Stimulated activated CD4-positive, alpha-beta T cell treated with anti-CD3 and anti-CD28 coated beads, Interleukin-1b, Interleukin-23, amount 100 ng/mL, for 48 hours (primary cell): ENCODE data around the gene MICA.
"Not testable (repeated sequence)": the region's sequence is repeated elsewhere in the genome, so short reads cannot be mapped to it uniquely, and the experiment has no call there.

Source experiments
- DNase-seq: peaks from one replicate; pipeline ENCODE4 v3.0.0-alpha.2; 2020

The MICA gene

DNA sequence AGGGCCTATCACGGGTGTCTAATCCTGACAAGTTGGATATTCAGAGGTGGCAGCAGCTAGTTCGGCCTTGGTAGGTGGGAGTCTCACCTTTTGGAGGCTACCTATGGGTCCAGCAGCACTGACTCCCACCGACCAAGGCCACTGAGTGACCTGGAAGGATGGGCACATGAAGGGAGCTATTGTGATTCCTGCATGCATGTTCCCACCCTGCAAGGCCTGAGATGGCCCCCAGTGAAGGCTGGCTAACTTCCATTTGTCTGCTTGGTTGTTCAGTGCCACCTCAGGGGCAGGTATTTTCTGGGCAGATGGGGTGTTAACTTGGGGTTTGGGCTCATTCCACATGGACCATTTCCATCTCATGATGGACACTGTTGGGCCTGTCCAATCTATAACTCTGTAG lies 18.4 kb upstream of the MICA start:
- no peak for DNase-seq

DNA sequence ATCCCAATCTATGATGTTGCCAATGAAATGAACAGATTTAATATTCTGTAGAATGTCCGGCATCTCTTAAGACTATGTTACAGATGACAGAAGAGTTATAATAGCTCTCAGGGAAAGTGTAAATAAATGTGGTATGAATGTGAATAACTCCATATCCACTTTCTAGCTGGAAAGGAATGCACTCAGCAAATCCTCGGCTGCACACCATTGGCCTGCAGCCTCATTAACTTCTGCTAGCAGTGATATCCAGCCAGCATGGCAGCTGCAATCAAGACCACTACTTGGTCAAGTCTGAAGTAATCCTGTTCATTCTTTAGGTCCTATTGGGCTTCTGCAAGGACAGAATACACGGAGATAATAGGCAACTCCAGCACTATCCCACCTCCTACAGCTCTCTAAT lies 17.3 kb upstream of the MICA start:
- no peak for DNase-seq

- DNase-seq, result no peak
Measured at GRCh38 chr6:31386977-31387376, 16.4 kb upstream of the MICA start.

GRCh38 chr6:31388916-31389801 lies 14.2 kb upstream of the MICA start:
- not testable (repeated sequence) for DNase-seq

DNA sequence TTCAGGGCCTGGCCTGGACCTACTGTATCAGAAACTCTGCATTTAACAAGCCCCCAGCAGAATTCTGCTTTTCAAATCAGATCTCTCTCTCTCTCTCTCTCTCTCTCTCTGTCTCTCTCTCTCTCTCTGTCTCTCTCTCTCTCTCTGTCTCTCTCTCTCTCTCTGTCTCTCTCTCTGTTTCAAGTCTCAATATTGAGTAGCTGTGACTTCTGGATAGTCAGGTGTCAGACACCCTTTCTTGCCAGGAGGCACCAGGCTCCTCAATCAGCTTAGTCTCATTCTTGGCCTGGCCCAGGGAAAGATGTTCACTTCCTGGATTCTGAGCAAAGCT lies 13.6 kb upstream of the MICA start:
- not testable (repeated sequence) for DNase-seq

DNA sequence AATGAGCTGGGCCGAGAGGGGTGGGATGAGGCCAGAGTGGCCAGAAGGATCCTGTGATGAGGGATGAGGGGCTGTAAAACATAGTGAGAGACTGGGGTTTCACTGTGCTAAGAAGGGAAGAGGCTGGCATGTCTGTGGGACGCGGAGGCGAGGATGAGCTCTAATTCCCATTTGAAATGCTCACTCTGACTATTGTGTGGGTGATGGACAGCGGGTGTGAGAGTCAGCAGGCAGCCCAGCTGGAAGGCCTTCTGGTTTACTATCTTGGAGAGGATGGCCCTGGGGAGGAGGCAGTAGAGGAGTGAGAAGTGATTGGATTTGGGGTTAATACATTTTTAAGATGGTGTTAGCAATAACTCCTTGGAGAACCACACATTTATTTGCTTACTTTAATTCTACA lies 9.5 kb upstream of the MICA start:
- DNase-seq, result no peak

GRCh38 chr6:31394381-31394780 lies 9.0 kb upstream of the MICA start:
- no peak for DNase-seq

GRCh38 chr6:31395832-31396231 lies 7.6 kb upstream of the MICA start:
- no peak for DNase-seq

- peak; percentile 86 for DNase-seq
Measured at GRCh38 chr6:31396422-31397152, 6.8 kb upstream of the MICA start.

GRCh38 chr6:31397153-31397499 lies 6.3 kb upstream of the MICA start:
- DNase-seq, result not testable (repeated sequence)

GRCh38 chr6:31397901-31398525 lies 5.4 kb upstream of the MICA start:
- DNase-seq, result no peak

DNA sequence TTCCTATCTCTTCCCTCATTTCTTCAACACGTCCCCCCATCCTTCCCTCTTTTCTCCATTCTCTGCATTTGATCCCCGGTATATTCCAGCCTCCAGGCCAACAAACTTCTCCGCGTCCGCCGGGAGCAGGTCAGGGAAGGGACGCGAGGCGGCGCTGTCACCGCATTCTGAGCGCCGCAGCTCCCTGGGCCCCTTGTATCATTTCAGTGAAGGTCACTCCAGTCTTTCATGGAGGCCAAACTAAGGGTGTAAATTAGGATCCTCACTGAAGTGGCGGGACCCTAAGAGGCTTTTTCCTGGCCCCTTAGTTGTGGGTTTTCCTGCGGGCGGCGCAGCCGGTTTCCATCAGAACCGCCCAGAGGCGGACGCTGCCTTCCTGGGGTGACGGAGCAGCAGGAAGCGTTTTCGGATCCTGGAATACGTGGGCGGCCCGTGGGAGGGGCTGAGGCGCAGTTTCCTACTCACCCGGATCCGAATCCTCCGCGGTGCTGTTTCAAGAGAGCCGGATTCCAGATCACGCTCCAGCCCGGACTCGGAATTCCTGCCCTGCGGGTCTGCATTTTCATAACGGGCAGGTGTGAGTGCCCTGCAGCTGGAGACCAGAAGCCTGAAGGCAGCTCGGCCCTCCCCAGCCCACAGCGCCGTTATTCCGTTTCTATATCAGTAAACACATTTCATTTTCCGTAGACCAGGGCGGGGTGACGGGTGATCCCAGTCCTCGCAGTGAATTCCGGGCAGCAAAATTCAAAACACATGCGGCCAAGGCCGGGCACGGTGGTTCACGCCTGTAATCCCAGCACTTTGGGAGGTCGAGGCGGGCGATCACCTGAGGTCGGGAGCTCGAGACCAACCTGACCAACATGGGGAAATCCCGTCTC lies 3.6 kb upstream of the MICA start:
- peak; percentile 53 for DNase-seq

DNA sequence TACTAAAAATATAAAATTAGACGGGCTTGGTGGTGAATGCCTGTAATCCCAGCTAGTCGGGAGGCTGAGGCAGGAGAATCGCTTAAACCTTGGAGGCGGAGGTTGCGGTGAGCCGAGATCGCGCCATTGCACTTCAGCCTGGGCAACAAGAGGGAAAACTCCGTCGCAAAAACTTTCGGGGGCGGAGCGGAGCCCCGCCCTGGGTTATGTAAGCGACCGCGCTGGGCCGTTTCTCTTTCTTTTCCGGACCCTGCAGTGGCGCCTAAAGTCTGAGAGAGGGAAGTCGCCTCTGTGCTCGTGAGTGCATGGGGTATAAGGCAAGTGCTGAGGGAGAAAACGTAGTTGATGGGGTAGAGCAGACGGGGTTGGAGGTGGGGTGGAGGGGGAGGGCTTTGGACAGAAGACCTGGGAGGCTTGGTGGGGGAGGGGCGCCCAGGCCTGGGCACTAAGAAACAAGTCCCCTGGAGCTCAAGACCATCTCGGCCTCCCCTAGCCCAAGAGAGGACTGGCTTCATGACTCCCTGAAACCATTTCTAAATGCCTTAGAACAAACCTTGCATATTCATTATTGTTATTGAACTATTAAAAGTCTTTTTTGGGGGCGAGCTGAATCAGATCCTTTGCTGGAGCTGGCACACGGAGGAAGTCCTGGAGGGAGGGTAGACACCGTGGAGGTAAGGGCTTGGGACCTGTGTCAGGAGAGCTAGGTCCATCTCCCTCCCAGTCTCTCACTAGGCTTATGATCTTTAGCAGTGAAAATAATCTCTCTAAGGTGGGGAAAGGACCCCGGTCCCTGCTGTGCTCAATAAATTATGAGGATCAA lies 2.7 kb upstream of the MICA start:
- peak; percentile 60 for DNase-seq

GRCh38 chr6:31401403-31401802 lies 2.0 kb upstream of the MICA start:
- no peak for DNase-seq

DNA sequence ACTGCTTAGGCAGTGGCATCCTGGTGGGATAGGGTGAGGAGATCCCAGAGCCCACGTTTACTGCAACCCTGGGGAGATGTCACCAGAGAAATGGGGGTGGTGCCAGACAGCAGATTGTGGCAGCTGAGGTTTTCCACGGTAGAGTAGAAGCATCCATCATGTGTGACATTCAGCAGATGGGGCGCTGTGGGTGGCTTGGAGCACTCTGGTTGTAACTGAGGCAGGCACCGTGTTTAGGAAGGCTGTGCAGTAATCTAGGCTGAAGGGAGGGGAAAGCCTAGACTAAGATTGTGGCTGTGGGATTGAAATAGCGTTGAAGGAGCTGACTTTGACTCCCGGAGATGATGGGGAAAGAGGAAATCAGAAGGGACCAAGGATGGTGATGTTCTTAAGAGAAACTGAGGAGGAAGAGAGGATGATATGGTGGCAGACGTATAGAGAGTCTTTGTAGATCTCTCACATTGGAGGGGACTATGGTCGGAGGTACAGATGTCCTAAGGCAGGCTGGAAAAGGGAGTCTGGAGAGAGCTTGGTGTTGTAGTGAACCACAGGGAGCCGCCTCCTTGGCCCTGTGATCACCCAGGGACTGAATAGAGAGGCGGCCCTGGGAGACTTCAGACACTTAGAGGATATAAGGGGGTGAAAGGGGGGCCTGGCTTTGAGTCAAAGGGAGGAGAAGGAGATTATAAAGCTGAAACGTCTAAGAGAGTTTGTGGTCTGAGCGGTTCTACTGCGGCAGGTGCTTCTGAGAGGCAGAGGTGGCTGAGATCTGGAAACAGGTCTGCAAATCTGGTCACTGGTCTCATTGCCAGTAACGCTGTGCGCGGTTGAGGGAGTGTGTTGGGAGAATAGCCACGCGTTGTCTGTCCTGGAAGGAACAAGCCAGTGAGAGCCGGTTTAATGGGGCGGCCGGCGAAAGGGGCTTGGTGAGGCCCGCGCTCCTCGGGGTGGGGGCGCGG lies 792 bp upstream of the MICA start:
- DNase-seq, result peak; percentile 20

DNA sequence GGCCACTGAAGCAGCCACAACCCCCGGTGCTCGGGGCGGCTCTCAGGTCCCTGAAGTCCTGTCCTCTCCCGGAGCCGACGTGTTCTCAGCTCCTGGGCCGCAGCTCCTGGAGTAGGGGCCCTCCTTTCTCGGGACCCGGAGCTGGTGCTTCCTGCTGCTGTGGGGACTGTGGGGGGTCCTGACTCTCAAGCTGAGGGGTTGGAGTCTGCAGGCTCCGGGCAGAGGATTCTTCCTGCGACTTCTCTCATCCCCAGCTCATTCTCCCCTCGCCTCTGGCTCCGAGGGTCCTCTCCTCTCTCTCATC lies 618 bp downstream of the MICA start:
- not testable (repeated sequence) for DNase-seq

GRCh38 chr6:31405996-31406395 lies 2.6 kb downstream of the MICA start:
- no peak for DNase-seq

GRCh38 chr6:31407699-31408098 lies 4.3 kb downstream of the MICA start:
- DNase-seq, result no peak

DNA sequence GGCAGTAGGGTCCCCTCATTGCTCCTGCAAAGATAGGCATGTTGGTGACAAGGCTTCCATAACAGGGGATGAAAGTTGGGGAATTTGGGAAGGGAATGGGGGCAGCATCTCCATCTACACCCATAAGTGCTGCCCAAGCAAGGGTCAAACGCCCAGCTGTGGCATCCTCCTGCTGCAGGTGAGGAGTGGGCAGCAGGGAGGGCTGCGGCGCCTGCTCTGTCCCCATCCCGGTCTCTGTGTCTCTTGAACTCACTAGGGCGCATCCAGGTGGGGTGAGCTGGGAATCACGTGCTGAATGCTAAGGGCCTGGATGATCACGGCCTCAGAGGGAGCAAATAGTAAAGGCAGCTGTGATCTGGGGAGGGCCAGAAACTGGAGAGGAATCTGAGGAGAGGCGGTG lies 9.1 kb downstream of the MICA start:
- no peak for DNase-seq

DNA sequence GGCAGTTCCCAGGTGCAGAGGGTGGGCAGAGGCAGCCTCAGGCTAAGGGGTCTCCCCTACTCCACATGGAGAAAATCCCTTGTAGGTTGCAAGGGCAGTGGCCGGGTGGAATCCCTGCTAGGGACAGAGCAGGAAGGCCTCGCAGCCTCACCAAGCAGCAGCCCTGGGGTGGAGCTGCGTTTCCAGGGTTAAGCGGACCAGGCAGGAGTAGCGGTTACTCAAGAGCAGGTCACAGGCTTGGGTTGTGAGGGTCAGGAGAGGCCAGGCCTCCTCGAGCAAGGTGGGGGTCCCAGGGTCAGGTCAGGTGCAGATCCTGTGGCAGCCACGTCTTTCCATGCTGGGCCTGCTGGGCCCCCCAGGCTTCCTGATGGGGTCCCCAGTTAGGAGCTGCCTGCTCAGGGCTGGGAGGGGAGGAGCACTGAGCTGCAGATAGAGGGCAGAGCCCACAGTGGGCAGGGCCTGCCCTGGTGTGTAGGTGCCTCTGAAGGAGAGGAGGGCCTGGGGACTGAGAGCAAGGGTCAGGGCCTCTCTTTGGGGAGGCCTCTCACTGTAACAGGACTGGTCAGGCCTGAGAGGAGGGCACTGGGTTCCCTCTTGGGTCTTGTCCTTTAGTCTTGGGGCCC lies 10.9 kb downstream of the MICA start:
- not testable (repeated sequence) for DNase-seq
